ENCODE measurements around the gene HERC4.

The HERC4 gene

GRCh38 chr10:68074031-68074774 lies 880 bp downstream of the HERC4 start:
- TF ChIP-seq CTCF (IDR thresholded peaks at IDR 0.05; ENCODE audit: insufficient read depth, missing control alignments), result no peak
- no peak for DNase-seq (ENCODE audit: insufficient read length, low spot score)
- peak; percentile 25 for FAIRE-seq

- FAIRE-seq (no peak), DNase-seq (ENCODE audit: insufficient read length, low spot score) (no peak)
- TF ChIP-seq CTCF (IDR thresholded peaks at IDR 0.05; ENCODE audit: insufficient read depth, missing control alignments), result no peak
These were observed 1.5 kb downstream of the HERC4 start for GRCh38 chr10:68073631-68074030.

- FAIRE-seq (no peak), DNase-seq (ENCODE audit: insufficient read length, low spot score) (no peak)
- TF ChIP-seq CTCF (IDR thresholded peaks at IDR 0.05; ENCODE audit: insufficient read depth, missing control alignments), result no peak
These were observed 7.6 kb downstream of the HERC4 start for GRCh38 chr10:68067508-68067907.

GRCh38 chr10:68067029-68067428 lies 8.1 kb downstream of the HERC4 start:
- FAIRE-seq, result peak; percentile 29
- DNase-seq (ENCODE audit: insufficient read length, low spot score), result no peak
- no peak for TF ChIP-seq CTCF (IDR thresholded peaks at IDR 0.05; ENCODE audit: insufficient read depth, missing control alignments)

GRCh38 chr10:68053553-68053952 lies 21.5 kb downstream of the HERC4 start:
- DNase-seq (ENCODE audit: insufficient read length, low spot score), result no peak

GRCh38 chr10:68052463-68052862 lies 22.6 kb downstream of the HERC4 start:
- no peak for FAIRE-seq
- DNase-seq (ENCODE audit: insufficient read length, low spot score), result no peak
- no peak for TF ChIP-seq CTCF (IDR thresholded peaks at IDR 0.05; ENCODE audit: insufficient read depth, missing control alignments)

More at GRCh38 chr10:68053553-68053952, 21.5 kb downstream of the HERC4 start:
- no peak for FAIRE-seq
- TF ChIP-seq CTCF (IDR thresholded peaks at IDR 0.05; ENCODE audit: insufficient read depth, missing control alignments), result no peak

GRCh38 chr10:68049289-68050078 lies 25.6 kb downstream of the HERC4 start:
- FAIRE-seq (no peak), DNase-seq (ENCODE audit: insufficient read length, low spot score) (no peak)
- no peak for TF ChIP-seq CTCF (IDR thresholded peaks at IDR 0.05; ENCODE audit: insufficient read depth, missing control alignments)

All from D721Med (cell line).